ENCODE results near the gene CPLANE1. TPM values are rescaled to one million over a fixed set of nuclear protein-coding genes. Genes with fewer than 3 reads are reported as not detected.
A peak's percentile ranks its signal among the peaks of the same experiment; 100 is the strongest.

CPLANE1 gene
- total RNA-seq, 1 experiment from 2014 or later: 21.9 TPM

- DNase-seq (ENCODE audit: low spot score): no peak
- no TSS peak for BruUV-seq (replicated peaks)
- Histone ChIP-seq H3K4me3 (ENCODE audit: low read depth, low read length, poor library complexity, severe bottlenecking) (no peak overlapping the region), H3K36me3 (ENCODE audit: insufficient read depth, low read length, poor library complexity, severe bottlenecking) (peaks cover 1% of the 10 kb centered on the region), H3K9me3 (ENCODE audit: low read depth, low read length, poor library complexity, severe bottlenecking) (no peaks in the 10 kb centered on the region), H3K27ac (ENCODE audit: low read depth, low read length, poor library complexity, severe bottlenecking) (no peak overlapping the region), H3K27me3 (replicated peaks; ENCODE audit: insufficient read depth, low read depth, low read length, poor library complexity) (no peaks in the 10 kb centered on the region), H3K4me1 (ENCODE audit: insufficient read depth, low read length, poor library complexity, severe bottlenecking) (no peaks in the 10 kb centered on the region)
- TF ChIP-seq, protein P1, sequence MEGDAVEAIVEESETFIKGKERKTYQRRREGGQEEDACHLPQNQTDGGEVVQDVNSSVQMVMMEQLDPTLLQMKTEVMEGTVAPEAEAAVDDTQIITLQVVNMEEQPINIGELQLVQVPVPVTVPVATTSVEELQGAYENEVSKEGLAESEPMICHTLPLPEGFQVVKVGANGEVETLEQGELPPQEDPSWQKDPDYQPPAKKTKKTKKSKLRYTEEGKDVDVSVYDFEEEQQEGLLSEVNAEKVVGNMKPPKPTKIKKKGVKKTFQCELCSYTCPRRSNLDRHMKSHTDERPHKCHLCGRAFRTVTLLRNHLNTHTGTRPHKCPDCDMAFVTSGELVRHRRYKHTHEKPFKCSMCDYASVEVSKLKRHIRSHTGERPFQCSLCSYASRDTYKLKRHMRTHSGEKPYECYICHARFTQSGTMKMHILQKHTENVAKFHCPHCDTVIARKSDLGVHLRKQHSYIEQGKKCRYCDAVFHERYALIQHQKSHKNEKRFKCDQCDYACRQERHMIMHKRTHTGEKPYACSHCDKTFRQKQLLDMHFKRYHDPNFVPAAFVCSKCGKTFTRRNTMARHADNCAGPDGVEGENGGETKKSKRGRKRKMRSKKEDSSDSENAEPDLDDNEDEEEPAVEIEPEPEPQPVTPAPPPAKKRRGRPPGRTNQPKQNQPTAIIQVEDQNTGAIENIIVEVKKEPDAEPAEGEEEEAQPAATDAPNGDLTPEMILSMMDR (conservative IDR thresholded peaks at IDR 0.05; ENCODE audit: low read depth, low read length): no peak
- TF ChIP-seq EZH2 (IDR thresholded peaks at IDR 0.05; ENCODE audit: borderline replicate concordance, low read depth, low read length, poor library complexity, severe bottlenecking): no peak
- intact Hi-C loops (cut with micrococcal nuclease; ENCODE audit: unreplicated experiment): no loop called here
- ChIA-PET POLR2A (ENCODE audit: low non-redundant PET) (no interaction called here), CTCF (no interaction called here)
These were observed 37.5 kb downstream of the CPLANE1 start for GRCh38 chr5:37211661-37212060.

DNA sequence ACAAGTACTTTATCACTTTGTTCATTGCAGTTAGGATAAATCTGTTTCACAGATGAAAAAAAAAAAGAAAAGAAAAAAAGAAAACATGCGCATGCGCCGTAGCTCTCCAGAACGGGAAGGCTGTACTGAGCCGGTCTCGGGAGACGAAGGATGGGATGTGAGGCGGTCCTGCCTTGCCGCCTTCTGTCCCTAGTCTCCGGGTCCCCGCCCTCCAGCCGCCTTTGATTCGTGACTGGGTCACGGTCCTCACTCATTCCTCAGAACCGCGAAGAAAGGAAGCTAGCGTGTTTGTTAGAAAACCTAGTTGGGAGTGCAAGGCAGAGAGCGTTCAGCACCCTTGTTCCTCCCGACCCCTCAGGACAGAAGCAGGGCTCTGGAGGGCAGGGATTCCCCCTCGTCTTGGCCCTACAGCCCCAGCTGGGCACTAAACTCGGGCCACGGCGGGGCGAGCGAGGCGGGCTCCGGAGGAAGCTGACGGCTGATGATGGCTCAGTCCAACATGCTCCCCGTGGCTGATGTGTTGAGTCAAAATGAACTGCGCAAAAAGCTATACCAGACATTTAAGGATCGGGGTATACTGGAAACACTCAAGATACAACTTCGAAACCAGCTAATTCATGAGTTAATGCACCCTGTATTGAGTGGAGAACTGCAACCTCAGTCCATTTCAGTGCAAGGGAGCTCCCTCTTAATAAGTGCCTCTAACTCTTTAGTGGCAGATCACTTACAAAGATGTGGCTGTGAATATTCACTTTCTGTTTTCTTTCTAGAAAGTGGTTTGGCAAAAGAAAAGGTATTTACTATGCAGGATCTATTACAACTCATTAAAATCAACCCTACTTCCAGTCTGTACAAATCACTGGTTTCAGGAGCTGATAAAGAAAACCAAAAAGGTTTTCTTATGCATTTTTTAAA, 40.0 kb downstream of the CPLANE1 start:
- Histone ChIP-seq H3K4me3 (ENCODE audit: low read depth, low read length, poor library complexity, severe bottlenecking) (peak overlapping the region; percentile 48), H3K4me1 (ENCODE audit: insufficient read depth, low read length, poor library complexity, severe bottlenecking) (no peaks in the 10 kb centered on the region), H3K27ac (ENCODE audit: low read depth, low read length, poor library complexity, severe bottlenecking) (no peak overlapping the region), H3K36me3 (ENCODE audit: insufficient read depth, low read length, poor library complexity, severe bottlenecking) (peaks cover 4% of the 10 kb centered on the region), H3K9me3 (ENCODE audit: low read depth, low read length, poor library complexity, severe bottlenecking) (no peaks in the 10 kb centered on the region), H3K27me3 (replicated peaks; ENCODE audit: insufficient read depth, low read depth, low read length, poor library complexity) (no peaks in the 10 kb centered on the region)
- ChIA-PET POLR2A (ENCODE audit: low non-redundant PET) (no interaction called here), CTCF (no interaction called here)
- intact Hi-C loops (cut with micrococcal nuclease; ENCODE audit: unreplicated experiment): no loop called here
- TF ChIP-seq, protein P1 (conservative IDR thresholded peaks at IDR 0.05; ENCODE audit: low read depth, low read length): no peak
- no peak for TF ChIP-seq EZH2 (IDR thresholded peaks at IDR 0.05; ENCODE audit: borderline replicate concordance, low read depth, low read length, poor library complexity, severe bottlenecking)
- DNase-seq (ENCODE audit: low spot score): peak; percentile 58
- BruUV-seq (replicated peaks): no TSS peak

GRCh38 chr5:37207802-37208201, 41.4 kb downstream of the CPLANE1 start:
- Histone ChIP-seq H3K27me3 (replicated peaks; ENCODE audit: insufficient read depth, low read depth, low read length, poor library complexity) (no peaks in the 10 kb centered on the region), H3K27ac (ENCODE audit: low read depth, low read length, poor library complexity, severe bottlenecking) (no peak overlapping the region), H3K9me3 (ENCODE audit: low read depth, low read length, poor library complexity, severe bottlenecking) (no peaks in the 10 kb centered on the region), H3K4me3 (ENCODE audit: low read depth, low read length, poor library complexity, severe bottlenecking) (no peak overlapping the region), H3K36me3 (ENCODE audit: insufficient read depth, low read length, poor library complexity, severe bottlenecking) (peaks cover 5% of the 10 kb centered on the region), H3K4me1 (ENCODE audit: insufficient read depth, low read length, poor library complexity, severe bottlenecking) (no peaks in the 10 kb centered on the region)
- TF ChIP-seq, protein P1 (conservative IDR thresholded peaks at IDR 0.05; ENCODE audit: low read depth, low read length): no peak
- ChIA-PET POLR2A (ENCODE audit: low non-redundant PET) (no interaction called here), CTCF (no interaction called here)
- intact Hi-C loops (cut with micrococcal nuclease; ENCODE audit: unreplicated experiment): no loop called here
- DNase-seq (ENCODE audit: low spot score): no peak
- no TSS peak for BruUV-seq (replicated peaks)
